ENCODE results near the gene DCAF15.

The DCAF15 gene

GRCh38 chr19:14006085-14006765, 53.9 kb downstream of the DCAF15 start, which contains the start of gene RFX1:
RFX1 (minus strand) TSS chr19:14006320; CDS start chr19:13993843, 12,477 bp downstream.
- peak within 1 kb of the TSS; percentile 83 for H3K4me3 ChIP-seq (ENCODE audit: low read length)
- peak; percentile 100 for DNase-seq (ENCODE audit: low read depth)
- TF ChIP-seq, protein P1, sequence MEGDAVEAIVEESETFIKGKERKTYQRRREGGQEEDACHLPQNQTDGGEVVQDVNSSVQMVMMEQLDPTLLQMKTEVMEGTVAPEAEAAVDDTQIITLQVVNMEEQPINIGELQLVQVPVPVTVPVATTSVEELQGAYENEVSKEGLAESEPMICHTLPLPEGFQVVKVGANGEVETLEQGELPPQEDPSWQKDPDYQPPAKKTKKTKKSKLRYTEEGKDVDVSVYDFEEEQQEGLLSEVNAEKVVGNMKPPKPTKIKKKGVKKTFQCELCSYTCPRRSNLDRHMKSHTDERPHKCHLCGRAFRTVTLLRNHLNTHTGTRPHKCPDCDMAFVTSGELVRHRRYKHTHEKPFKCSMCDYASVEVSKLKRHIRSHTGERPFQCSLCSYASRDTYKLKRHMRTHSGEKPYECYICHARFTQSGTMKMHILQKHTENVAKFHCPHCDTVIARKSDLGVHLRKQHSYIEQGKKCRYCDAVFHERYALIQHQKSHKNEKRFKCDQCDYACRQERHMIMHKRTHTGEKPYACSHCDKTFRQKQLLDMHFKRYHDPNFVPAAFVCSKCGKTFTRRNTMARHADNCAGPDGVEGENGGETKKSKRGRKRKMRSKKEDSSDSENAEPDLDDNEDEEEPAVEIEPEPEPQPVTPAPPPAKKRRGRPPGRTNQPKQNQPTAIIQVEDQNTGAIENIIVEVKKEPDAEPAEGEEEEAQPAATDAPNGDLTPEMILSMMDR (IDR thresholded peaks at IDR 0.05; ENCODE audit: insufficient read depth, low read depth, low read length, missing control alignments), result no peak

GRCh38 chr19:14006766-14007562, 54.7 kb downstream of the DCAF15 start:
- TF ChIP-seq, protein P1 (IDR thresholded peaks at IDR 0.05; ENCODE audit: insufficient read depth, low read depth, low read length, missing control alignments), result no peak
- DNase-seq (ENCODE audit: low read depth), result no peak
- H3K4me3 ChIP-seq (ENCODE audit: low read length), result peak overlapping the region; percentile 83

Measured in epithelial cell of esophagus (primary cell).